GM23338 (cell line): ENCODE data around the gene SLC66A3. TPM values are rescaled to one million over a fixed set of nuclear protein-coding genes. Genes with fewer than 3 reads are reported as not detected.

Experiments used
- ATAC-seq: fragments of 200-7000 bp; cut with Tn5 transposase; 3 replicates; pipeline ENCODE4 v1.9.1; 2020
- DNase-seq: peaks from one replicate; pipeline ENCODE4 v3.0.0-alpha.2; 2015; ENCODE audit warnings: low spot score
- H2AFZ ChIP-seq: fragments of 200-600 bp; sonication (generic); 2 replicates; pipeline ENCODE4 v1.8.0; 2016; ENCODE audit warnings: antibody characterized with exemption, mild to moderate bottlenecking, moderate library complexity
- H3F3A ChIP-seq: fragments of 200-600 bp; sonication (generic); replicated peaks from 2 replicates; pipeline ENCODE4 v1.8.0; 2017; ENCODE audit warnings: antibody characterized with exemption, mixed run types, low read depth
- H3K27ac ChIP-seq: fragments of 200-600 bp; sonication (generic); 2 replicates; pipeline ENCODE4 v1.6.1; 2016; ENCODE audit warnings: low read depth
- H3K27me3 ChIP-seq: fragments of 200-600 bp; sonication (generic); 2 replicates; pipeline ENCODE4 v1.8.0; 2016; ENCODE audit warnings: mild to moderate bottlenecking, mixed run types, moderate library complexity; ENCODE audit not compliant: insufficient read depth
- H3K36me3 ChIP-seq: fragments of 200-600 bp; sonication (generic); 2 replicates; pipeline ENCODE4 v1.8.0; 2016; ENCODE audit warnings: mild to moderate bottlenecking; ENCODE audit not compliant: insufficient read depth
- H3K4me1 ChIP-seq: fragments of 200-600 bp; sonication (generic); 2 replicates; pipeline ENCODE4 v1.8.0; 2016; ENCODE audit warnings: mild to moderate bottlenecking, moderate library complexity; ENCODE audit not compliant: insufficient read depth
- H3K4me2 ChIP-seq: fragments of 200-600 bp; sonication (generic); 2 replicates; pipeline ENCODE4 v1.7.1; 2017; ENCODE audit warnings: mixed run types
- H3K4me3 ChIP-seq: fragments of 200-600 bp; sonication (generic); 2 replicates; pipeline ENCODE4 v1.6.1; 2016; ENCODE audit warnings: mixed run types
- H3K79me2 ChIP-seq: fragments of 200-600 bp; sonication (generic); replicated peaks from 2 replicates; pipeline ENCODE4 v1.8.0; 2017; ENCODE audit warnings: mild to moderate bottlenecking; ENCODE audit not compliant: insufficient read depth
- H3K9me2 ChIP-seq: fragments of 200-600 bp; sonication (generic); 2 replicates; pipeline ENCODE4 v1.8.0; 2017; ENCODE audit not compliant: insufficient read depth
- H4K20me1 ChIP-seq: fragments of 200-600 bp; sonication (generic); replicated peaks from 2 replicates; pipeline ENCODE4 v1.8.0; 2017; ENCODE audit warnings: mild to moderate bottlenecking; ENCODE audit not compliant: insufficient read depth
- H3K27ac Mint-ChIP-seq: 2 replicates; pipeline ENCODE4 v1.8.0; 2020; ENCODE audit warnings: inconsistent platforms, mild to moderate bottlenecking, moderate library complexity, mixed read lengths
- H3K27me3 Mint-ChIP-seq: 3 replicates; pipeline ENCODE4 v1.8.0; 2022; ENCODE audit warnings: low read depth, mild to moderate bottlenecking, moderate library complexity, mixed read lengths, inconsistent platforms; ENCODE audit not compliant: insufficient read depth, poor library complexity
- H3K36me3 Mint-ChIP-seq: 3 replicates; pipeline ENCODE4 v1.8.0; 2021; ENCODE audit warnings: low read depth, mild to moderate bottlenecking, inconsistent platforms, moderate library complexity, mixed read lengths
- H3K4me1 Mint-ChIP-seq: 3 replicates; pipeline ENCODE4 v1.8.0; 2020; ENCODE audit warnings: mild to moderate bottlenecking, inconsistent platforms, mixed read lengths
- H3K4me3 Mint-ChIP-seq: 3 replicates; pipeline ENCODE4 v1.8.0; 2021; ENCODE audit warnings: moderate library complexity, mild to moderate bottlenecking, inconsistent platforms, mixed read lengths
- H3K9me3 Mint-ChIP-seq: 3 replicates; pipeline ENCODE4 v1.8.0; 2020; ENCODE audit warnings: moderate library complexity, mild to moderate bottlenecking, inconsistent platforms, mixed read lengths
- CREB1 ChIP-seq: fragments of 250-450 bp; sonication (Bioruptor Pico); IDR thresholded peaks from 2 replicates; pipeline ENCODE4 v1.5.0; 2020; ENCODE audit warnings: low read depth, mild to moderate bottlenecking, moderate library complexity
- EZH2 ChIP-seq: fragments of 200-600 bp; sonication (generic); IDR thresholded peaks from one replicate; pipeline ENCODE4 v1.8.0; 2017; ENCODE audit warnings: antibody characterized with exemption, mild to moderate bottlenecking, low read depth; ENCODE audit not compliant: unreplicated experiment
- EZH2phosphoT487 ChIP-seq: fragments of 200-600 bp; sonication (generic); IDR thresholded peaks from one replicate; pipeline ENCODE4 v1.8.1; 2018; ENCODE audit warnings: antibody characterized with exemption; ENCODE audit not compliant: unreplicated experiment
- JUNB ChIP-seq: IDR thresholded peaks from one replicate; pipeline ENCODE4 v1.6.1; 2016; ENCODE audit warnings: antibody characterized with exemption; ENCODE audit not compliant: unreplicated experiment
- NANOG ChIP-seq: IDR thresholded peaks from 2 replicates; pipeline ENCODE4 v1.6.1; 2016; ENCODE audit warnings: antibody characterized with exemption, borderline replicate concordance
- POLR2AphosphoS5 ChIP-seq: IDR thresholded peaks from 2 replicates; pipeline ENCODE4 v1.6.1; 2016; ENCODE audit warnings: antibody characterized with exemption, low read depth
- STAT1 ChIP-seq: IDR thresholded peaks from one replicate; pipeline ENCODE4 v1.6.1; 2016; ENCODE audit warnings: antibody characterized with exemption; ENCODE audit not compliant: unreplicated experiment
- ZNF114 ChIP-seq: fragments of 250-450 bp; sonication (Bioruptor Pico); IDR thresholded peaks from 2 replicates; pipeline ENCODE4 v1.5.0; 2020; ENCODE audit warnings: mild to moderate bottlenecking, moderate library complexity
- ZNF331 ChIP-seq: fragments of 250-450 bp; sonication (Bioruptor Pico); IDR thresholded peaks from 2 replicates; pipeline ENCODE4 v1.5.0; 2020; ENCODE audit warnings: low read depth, mild to moderate bottlenecking, moderate library complexity
- ZNF462 ChIP-seq: fragments of 250-450 bp; sonication (Bioruptor Pico); IDR thresholded peaks from 2 replicates; pipeline ENCODE4 v1.5.0; 2020; ENCODE audit warnings: mild to moderate bottlenecking, moderate library complexity
- polyA plus RNA-seq: library from polyadenylated mRNA; unstranded; fragments of >200 nt; fragmentation: Nextera tagmentation; extraction: Ambion mirVana; gene quantifications from 2 replicates; pipeline ENCODE4 v1.2.1, GENCODE V29; 2016
- total RNA-seq: library from RNA; depleted of rRNA; stranded (reverse); fragments of >200 nt; shearing (Covaris generic); gene quantifications from 2 replicates; pipeline ENCODE4 v1.2.3, GENCODE V29; 2014
- TF ChIP-seq, protein P1 (sequence below): IDR thresholded peaks from 2 replicates; pipeline ENCODE4 v1.6.1; 2016; ENCODE audit warnings: antibody characterized with exemption
- TF ChIP-seq, protein P2 (sequence below), 2 experiments: fragments of 200-600 bp in 1 of 2; sonication (generic) in 1 of 2; conservative IDR thresholded peaks; 2 replicates each; pipeline versions ENCODE4 v1.5.1 to v1.6.1; 2016 to 2017; ENCODE audit warnings: antibody characterized with exemption in 2 of 2, low read depth in 2 of 2, mild to moderate bottlenecking in 2 of 2, moderate library complexity in 1 of 2
- TF ChIP-seq, protein P3 (sequence below): IDR thresholded peaks from one replicate; pipeline ENCODE4 v1.6.1; 2018; ENCODE audit warnings: antibody characterized with exemption; ENCODE audit not compliant: unreplicated experiment

SLC66A3 gene
- total and polyA plus RNA-seq, 2 experiments from 2014 or later, result 13.7 to 18.4 TPM

DNA sequence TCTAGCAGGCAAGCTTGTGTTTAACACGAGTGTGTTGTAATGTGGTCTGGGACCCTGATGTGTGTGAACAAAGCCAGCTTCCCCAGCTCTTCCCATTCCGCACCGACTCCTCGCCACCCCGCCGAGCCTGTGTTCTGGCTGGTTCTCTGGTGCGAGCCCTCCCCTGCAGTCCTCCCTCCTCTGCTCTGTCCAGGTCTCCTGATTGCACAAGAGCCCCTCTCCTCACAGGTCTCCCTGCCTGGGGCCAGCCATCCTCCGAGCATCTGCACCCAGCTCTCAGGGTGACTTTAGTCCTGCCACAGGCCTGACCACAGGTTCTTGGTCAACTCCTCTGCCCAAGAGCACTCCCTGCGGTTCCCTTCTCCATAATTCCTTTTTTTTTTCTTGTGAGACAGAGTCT, 13.2 kb downstream of the SLC66A3 start:
- Histone ChIP-seq H3K36me3 (no peaks in the 10 kb centered on the region), H3K4me2 (no peak overlapping the region), H3K27me3 (no peaks in the 10 kb centered on the region), H3K4me1 (no peaks in the 10 kb centered on the region), H3K4me3 (no peak overlapping the region), H3F3A (no peaks in the 10 kb centered on the region), H3K79me2 (no peaks in the 10 kb centered on the region), H2AFZ (no peak overlapping the region), H4K20me1 (no peaks in the 10 kb centered on the region), H3K9me2 (no peaks in the 10 kb centered on the region), H3K27ac (no peak overlapping the region)
- peaks cover 4% of the 10 kb centered on the region; the same call in 1 of the 3 replicates for H3K9me3 Mint-ChIP-seq
- H3K27ac Mint-ChIP-seq, result no peak overlapping the region
- H3K27me3 Mint-ChIP-seq, result peaks cover 5% of the 10 kb centered on the region
- DNase-seq (no peak), ATAC-seq (peak; percentile 71)
- no peak overlapping the region for H3K4me3 Mint-ChIP-seq
- no peak for TF ChIP-seq NANOG
- TF ChIP-seq, protein P1, sequence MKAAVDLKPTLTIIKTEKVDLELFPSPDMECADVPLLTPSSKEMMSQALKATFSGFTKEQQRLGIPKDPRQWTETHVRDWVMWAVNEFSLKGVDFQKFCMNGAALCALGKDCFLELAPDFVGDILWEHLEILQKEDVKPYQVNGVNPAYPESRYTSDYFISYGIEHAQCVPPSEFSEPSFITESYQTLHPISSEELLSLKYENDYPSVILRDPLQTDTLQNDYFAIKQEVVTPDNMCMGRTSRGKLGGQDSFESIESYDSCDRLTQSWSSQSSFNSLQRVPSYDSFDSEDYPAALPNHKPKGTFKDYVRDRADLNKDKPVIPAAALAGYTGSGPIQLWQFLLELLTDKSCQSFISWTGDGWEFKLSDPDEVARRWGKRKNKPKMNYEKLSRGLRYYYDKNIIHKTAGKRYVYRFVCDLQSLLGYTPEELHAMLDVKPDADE, result no peak
- TF ChIP-seq EZH2phosphoT487, result no peak
- no peak for TF ChIP-seq EZH2
- TF ChIP-seq ZNF462 (CRISPR knock-in tag), result no peak
- no peak for TF ChIP-seq JUNB
- no peak for TF ChIP-seq POLR2AphosphoS5
- TF ChIP-seq, protein P2, sequence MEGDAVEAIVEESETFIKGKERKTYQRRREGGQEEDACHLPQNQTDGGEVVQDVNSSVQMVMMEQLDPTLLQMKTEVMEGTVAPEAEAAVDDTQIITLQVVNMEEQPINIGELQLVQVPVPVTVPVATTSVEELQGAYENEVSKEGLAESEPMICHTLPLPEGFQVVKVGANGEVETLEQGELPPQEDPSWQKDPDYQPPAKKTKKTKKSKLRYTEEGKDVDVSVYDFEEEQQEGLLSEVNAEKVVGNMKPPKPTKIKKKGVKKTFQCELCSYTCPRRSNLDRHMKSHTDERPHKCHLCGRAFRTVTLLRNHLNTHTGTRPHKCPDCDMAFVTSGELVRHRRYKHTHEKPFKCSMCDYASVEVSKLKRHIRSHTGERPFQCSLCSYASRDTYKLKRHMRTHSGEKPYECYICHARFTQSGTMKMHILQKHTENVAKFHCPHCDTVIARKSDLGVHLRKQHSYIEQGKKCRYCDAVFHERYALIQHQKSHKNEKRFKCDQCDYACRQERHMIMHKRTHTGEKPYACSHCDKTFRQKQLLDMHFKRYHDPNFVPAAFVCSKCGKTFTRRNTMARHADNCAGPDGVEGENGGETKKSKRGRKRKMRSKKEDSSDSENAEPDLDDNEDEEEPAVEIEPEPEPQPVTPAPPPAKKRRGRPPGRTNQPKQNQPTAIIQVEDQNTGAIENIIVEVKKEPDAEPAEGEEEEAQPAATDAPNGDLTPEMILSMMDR (conservative IDR thresholded peaks at IDR 0.05; ENCODE audit: low read depth in 2 of 2), result no peak
- TF ChIP-seq ZNF114 (CRISPR knock-in tag), result no peak
- TF ChIP-seq, protein P3, sequence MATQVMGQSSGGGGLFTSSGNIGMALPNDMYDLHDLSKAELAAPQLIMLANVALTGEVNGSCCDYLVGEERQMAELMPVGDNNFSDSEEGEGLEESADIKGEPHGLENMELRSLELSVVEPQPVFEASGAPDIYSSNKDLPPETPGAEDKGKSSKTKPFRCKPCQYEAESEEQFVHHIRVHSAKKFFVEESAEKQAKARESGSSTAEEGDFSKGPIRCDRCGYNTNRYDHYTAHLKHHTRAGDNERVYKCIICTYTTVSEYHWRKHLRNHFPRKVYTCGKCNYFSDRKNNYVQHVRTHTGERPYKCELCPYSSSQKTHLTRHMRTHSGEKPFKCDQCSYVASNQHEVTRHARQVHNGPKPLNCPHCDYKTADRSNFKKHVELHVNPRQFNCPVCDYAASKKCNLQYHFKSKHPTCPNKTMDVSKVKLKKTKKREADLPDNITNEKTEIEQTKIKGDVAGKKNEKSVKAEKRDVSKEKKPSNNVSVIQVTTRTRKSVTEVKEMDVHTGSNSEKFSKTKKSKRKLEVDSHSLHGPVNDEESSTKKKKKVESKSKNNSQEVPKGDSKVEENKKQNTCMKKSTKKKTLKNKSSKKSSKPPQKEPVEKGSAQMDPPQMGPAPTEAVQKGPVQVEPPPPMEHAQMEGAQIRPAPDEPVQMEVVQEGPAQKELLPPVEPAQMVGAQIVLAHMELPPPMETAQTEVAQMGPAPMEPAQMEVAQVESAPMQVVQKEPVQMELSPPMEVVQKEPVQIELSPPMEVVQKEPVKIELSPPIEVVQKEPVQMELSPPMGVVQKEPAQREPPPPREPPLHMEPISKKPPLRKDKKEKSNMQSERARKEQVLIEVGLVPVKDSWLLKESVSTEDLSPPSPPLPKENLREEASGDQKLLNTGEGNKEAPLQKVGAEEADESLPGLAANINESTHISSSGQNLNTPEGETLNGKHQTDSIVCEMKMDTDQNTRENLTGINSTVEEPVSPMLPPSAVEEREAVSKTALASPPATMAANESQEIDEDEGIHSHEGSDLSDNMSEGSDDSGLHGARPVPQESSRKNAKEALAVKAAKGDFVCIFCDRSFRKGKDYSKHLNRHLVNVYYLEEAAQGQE, result no peak
- TF ChIP-seq CREB1 (CRISPR knock-in tag), result no peak
- no peak for TF ChIP-seq STAT1
- TF ChIP-seq ZNF331, result no peak
- H3K4me1 Mint-ChIP-seq, result peaks cover 3% of the 10 kb centered on the region; the same call in 2 of the 3 replicates
- H3K36me3 Mint-ChIP-seq, result no peaks in the 10 kb centered on the region
